Activated gamma-delta T cell (primary cell): Measurements from ENCODE around the gene ADGRE3.
A peak's percentile ranks its signal among the peaks of the same experiment; 100 is the strongest.
"Not testable (repeated sequence)": the region's sequence is repeated elsewhere in the genome, so short reads cannot be mapped to it uniquely, and the experiment has no call there.

Experiments
- DNase-seq: peaks from one replicate; lab custom pipeline; 2025; lab: John Stamatoyannopoulos, UW

The ADGRE3 gene

GRCh38 chr19:14599548-14600147 lies 75.0 kb downstream of the ADGRE3 start:
- no peak for DNase-seq

- no peak for DNase-seq
These were observed 79.1 kb downstream of the ADGRE3 start for GRCh38 chr19:14595558-14595957.

GRCh38 chr19:14589433-14589832 lies 85.2 kb downstream of the ADGRE3 start:
- not testable (repeated sequence) for DNase-seq

- not testable (repeated sequence) for DNase-seq
These were observed 89.5 kb downstream of the ADGRE3 start for GRCh38 chr19:14585187-14585586.

GRCh38 chr19:14584372-14584771 lies 90.3 kb downstream of the ADGRE3 start:
- not testable (repeated sequence) for DNase-seq

GRCh38 chr19:14582894-14583340 lies 91.7 kb downstream of the ADGRE3 start, which contains the start of gene CLEC17A:
CLEC17A (plus strand) TSS chr19:14583084; CDS start chr19:14583161, 77 bp downstream.
- DNase-seq, result no peak

- no peak for DNase-seq
These were observed 93.9 kb downstream of the ADGRE3 start for GRCh38 chr19:14580623-14581237.

- no peak for DNase-seq
These were observed 96.7 kb downstream of the ADGRE3 start for GRCh38 chr19:14577885-14578427.

- DNase-seq, result no peak
These were observed 97.4 kb downstream of the ADGRE3 start for GRCh38 chr19:14577264-14577663.

- DNase-seq, result no peak
These were observed 98.3 kb downstream of the ADGRE3 start for GRCh38 chr19:14576363-14576762.

- no peak for DNase-seq
These were observed 99.1 kb downstream of the ADGRE3 start for GRCh38 chr19:14575428-14575980.

- DNase-seq, result peak; percentile 79
These were observed 102.8 kb downstream of the ADGRE3 start, which contains the start of gene NDUFB7 for GRCh38 chr19:14571695-14572490. NDUFB7 (minus strand) TSS chr19:14572066; CDS start chr19:14572000, 66 bp downstream.

GRCh38 chr19:14570864-14571527 lies 103.6 kb downstream of the ADGRE3 start:
- no peak for DNase-seq
